Naive B cell (primary cell): Measurements from ENCODE around the gene TNK2. TPM values are rescaled to one million over a fixed set of nuclear protein-coding genes. Genes with fewer than 3 reads are reported as not detected.
"Not testable (repeated sequence)": the region's sequence is repeated elsewhere in the genome, so short reads cannot be mapped to it uniquely, and the experiment has no call there.

Experiments used
- ATAC-seq, 2 donors: fragments of 150-1000 bp; cut with Tn5 transposase; 2 replicates each; pipeline ENCODE4 v1.10.0; 2021; ENCODE audit warnings: low read depth in 2 of 2, mild to moderate bottlenecking in 2 of 2, moderate library complexity in 2 of 2
- DNase-seq: peaks from one replicate; pipeline ENCODE4 v3.0.0; 2022
- H3K27ac Mint-ChIP-seq, 6 donors: one replicate each; pipeline ENCODE4 v1.8.0; 2020 to 2022; ENCODE audit warnings: mild to moderate bottlenecking in 6 of 6, mixed read lengths in 6 of 6, moderate library complexity in 5 of 6, inconsistent platforms in 2 of 6
- H3K27me3 Mint-ChIP-seq, 3 donors: one replicate each; pipeline ENCODE4 v1.8.0; 2021 to 2022; ENCODE audit warnings: mixed read lengths in 3 of 3, mild to moderate bottlenecking in 1 of 3
- H3K36me3 Mint-ChIP-seq, 2 donors: one replicate each; pipeline ENCODE4 v1.8.0; 2020 to 2022; ENCODE audit warnings: mixed read lengths in 2 of 2, inconsistent platforms in 1 of 2, mild to moderate bottlenecking in 1 of 2
- H3K4me1 Mint-ChIP-seq, 3 donors: one replicate each; pipeline ENCODE4 v1.8.0; 2020 to 2022; ENCODE audit warnings: mixed read lengths in 3 of 3, inconsistent platforms in 1 of 3, mild to moderate bottlenecking in 1 of 3, moderate library complexity in 1 of 3
- H3K4me3 Mint-ChIP-seq, 8 donors: one replicate each; pipeline ENCODE4 v1.8.0; 2020 to 2022; ENCODE audit warnings: mild to moderate bottlenecking in 8 of 8, mixed read lengths in 8 of 8, moderate library complexity in 8 of 8, inconsistent platforms in 2 of 8
- H3K9me3 Mint-ChIP-seq, 7 donors: one replicate each; pipeline ENCODE4 v1.8.0; 2020 to 2022; ENCODE audit warnings: mixed read lengths in 7 of 7, mild to moderate bottlenecking in 5 of 7, inconsistent platforms in 2 of 7, moderate library complexity in 1 of 7
- polyA plus RNA-seq, 6 donors: library from polyadenylated mRNA; unstranded; fragments of 300-500 nt; fragmentation: Illumina TruSeq; gene quantifications; one replicate each; pipeline ENCODE4 v1.2.3, GENCODE V29; 2021; ENCODE audit warnings: low read depth in 6 of 6

TNK2 gene
- polyA plus RNA-seq, result 1 to 10 TPM; 1.1 to 4.8 (median 2.3) TPM

DNA sequence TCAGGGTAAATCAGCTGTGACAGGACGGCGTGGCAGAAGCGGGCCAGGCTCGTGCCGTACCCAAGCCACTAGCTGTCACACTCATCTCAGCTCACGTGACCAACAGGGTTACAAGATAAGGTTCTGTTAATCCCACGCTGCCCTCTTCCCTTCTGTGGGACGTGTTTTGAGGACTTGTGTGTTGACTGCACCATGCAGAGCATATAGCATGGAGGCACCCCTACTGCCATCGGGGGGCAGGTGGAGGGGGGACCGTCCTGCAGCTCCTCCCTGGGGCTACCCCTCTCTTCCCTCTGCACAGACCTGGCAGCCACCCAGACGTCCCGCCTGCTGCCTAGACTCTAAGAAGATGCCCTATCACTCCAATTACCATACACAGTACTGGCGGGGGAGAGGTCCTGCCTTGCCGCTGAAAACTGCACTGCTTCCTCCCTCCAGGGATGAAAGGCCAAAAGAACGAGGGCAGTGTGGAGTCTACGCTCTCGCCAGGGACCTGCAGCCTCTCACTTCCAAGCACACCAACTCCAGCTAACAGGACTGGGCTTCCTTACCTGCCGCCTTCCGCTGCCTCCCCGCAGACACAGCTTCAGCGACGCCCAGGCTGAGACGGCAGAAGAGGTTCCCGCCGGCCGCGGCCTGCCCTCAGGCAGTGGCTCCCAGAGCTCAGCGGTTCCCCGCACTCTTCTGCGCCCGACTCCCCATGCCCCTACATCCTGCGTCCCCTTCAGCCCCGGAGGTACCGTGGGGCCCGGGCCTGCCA lies at the start of gene TNK2:
TNK2 (minus strand) TSS at position 618 of the 760 bp plus-strand sequence. CDS start 19,963 bp downstream, outside the sequence.
- ATAC-seq, result peak; percentile 12 to 15
- Mint-ChIP-seq H3K36me3 (no peaks in the 10 kb centered on the region), H3K9me3 (no peaks in the 10 kb centered on the region), H3K27me3 (no peaks in the 10 kb centered on the region), H3K27ac (peak within 1 kb of the TSS; percentile 100), H3K4me1 (peaks cover 39 to 53% (median 53%) of the 10 kb centered on the region in 3 donors), H3K4me3 (peak within 1 kb of the TSS; percentile 91 to 98 (median 95))
- peak; percentile 65 for DNase-seq

DNA sequence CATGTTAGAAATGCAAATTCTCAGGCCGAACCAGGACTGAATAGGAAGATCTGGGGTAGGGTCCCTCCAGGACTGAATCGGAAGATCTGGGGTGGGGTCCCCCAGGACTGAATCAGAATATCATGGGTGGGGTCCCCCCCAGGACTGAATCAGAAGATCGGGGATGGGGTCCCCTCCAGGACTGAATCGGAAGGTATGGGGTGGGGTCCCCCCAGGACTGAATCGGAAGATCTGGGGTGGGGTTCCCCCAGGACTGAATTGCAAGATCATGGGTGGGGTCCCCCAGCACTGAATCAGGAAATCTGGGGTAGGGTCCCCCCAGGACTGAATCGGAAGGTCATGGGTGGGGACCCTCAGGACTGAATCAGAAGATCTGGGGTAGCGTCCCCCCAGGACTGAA lies 48.2 kb upstream of the TNK2 start:
- ATAC-seq, result no peak
- peak overlapping the region in 3 of 8 donors; percentile 33 to 92 (median 45) for H3K4me3 Mint-ChIP-seq
- DNase-seq, result no peak
- peaks cover 6 to 11% of the 10 kb centered on the region in 2 donors for H3K36me3 Mint-ChIP-seq
- peaks cover 0 to 5% (median 0%) of the 10 kb centered on the region in 7 donors for H3K9me3 Mint-ChIP-seq
- H3K27me3 Mint-ChIP-seq, result no peaks in the 10 kb centered on the region
- H3K27ac Mint-ChIP-seq, result peak overlapping the region in 1 of 6 donors; percentile 14
- peaks cover 10 to 23% (median 14%) of the 10 kb centered on the region in 3 donors for H3K4me1 Mint-ChIP-seq

DNA sequence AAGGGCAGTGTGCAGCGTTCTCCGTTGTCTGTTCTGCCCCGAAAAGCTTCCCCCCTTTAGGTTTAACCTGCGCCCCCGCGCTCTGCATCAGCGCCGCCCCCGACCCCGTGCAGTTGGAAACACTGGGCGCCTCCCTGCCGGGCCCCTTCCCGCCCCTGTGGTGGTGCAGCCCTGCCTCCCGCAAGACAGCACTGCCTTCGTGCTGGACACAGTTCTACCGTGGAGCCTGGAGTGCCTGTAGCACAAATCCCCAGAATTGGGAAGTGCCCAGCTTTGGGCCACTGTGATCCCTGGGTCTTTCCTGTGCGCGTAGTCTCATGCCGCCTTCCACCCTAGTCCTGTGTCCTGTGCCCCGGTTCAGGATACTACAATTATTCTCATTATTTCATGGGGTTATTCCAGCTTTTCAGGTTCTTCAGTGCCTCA lies 47.1 kb upstream of the TNK2 start:
- not testable (repeated sequence) for H3K27me3 Mint-ChIP-seq, DNase-seq, H3K36me3 Mint-ChIP-seq, ATAC-seq, H3K9me3 Mint-ChIP-seq
- Mint-ChIP-seq H3K4me3 (peak overlapping the region; percentile 48 to 92 (median 76)), H3K4me1 (peaks cover 0 to 20% (median 6%) of the 10 kb centered on the region in 3 donors), H3K27ac (peak overlapping the region in 5 of 6 donors; percentile 54 to 90 (median 81))

DNA sequence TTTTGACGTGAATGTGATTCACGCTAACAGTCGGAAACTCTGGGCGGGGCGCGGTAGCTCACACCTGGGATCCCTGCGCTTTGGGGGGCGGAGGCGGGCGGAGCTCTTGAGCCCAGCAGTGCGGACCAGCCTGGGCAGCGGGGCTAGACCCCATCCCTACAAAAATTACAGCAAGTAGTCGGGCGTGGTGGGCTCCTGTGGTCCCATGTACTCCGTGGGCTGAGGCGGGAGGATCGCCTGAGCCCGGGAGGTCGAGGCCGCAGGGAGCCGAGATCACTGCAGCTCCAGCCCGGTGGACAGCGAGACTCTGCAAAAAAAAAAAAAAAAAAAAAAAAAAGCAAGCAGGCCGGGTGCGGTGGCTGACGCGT lies 46.4 kb upstream of the TNK2 start:
- H3K9me3 Mint-ChIP-seq, H3K27me3 Mint-ChIP-seq, H3K36me3 Mint-ChIP-seq: not testable (repeated sequence)
- H3K27ac Mint-ChIP-seq, result peak overlapping the region in 4 of 6 donors; percentile 41 to 95 (median 73)
- peaks cover 0 to 19% (median 6%) of the 10 kb centered on the region in 3 donors for H3K4me1 Mint-ChIP-seq
- DNase-seq (peak; percentile 55), ATAC-seq (peak; percentile 56 to 59)
- H3K4me3 Mint-ChIP-seq, result peak overlapping the region; percentile 59 to 94 (median 82)

DNA sequence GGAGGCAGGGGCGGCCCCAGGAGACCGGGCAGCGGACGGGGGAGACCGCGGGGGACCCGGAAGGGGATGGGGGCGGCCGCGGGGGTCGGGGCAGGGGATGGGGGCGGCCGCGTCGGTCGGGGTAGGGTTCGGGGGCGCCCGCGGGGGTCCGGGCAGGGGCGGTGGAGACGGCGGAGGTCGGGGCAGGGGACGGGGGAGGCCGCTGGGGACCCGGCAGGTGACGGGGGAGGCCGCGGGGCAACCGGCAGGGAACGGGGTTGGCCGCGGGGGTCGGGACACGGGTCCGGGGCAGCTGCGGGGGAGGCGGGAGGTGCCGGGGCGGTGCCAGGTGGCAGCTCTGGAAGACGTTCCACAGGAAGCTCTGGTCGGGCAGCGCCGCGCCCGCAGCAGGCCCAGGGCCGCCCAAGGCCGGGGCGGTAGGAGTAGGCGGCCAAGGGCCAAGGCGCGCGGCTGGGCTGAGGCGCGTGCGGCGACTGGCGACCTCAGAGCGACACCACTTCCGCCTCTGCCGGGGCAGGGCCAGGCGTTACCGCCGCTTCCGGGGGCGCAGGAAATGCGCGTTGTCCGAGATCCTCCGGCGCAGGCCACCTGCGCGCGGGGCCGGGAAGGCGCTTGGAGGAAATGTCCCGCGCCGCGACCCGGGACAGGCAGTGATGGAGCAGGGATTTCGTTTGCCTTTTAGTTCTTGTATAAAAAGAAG lies 45.9 kb upstream of the TNK2 start:
- DNase-seq, result peak; percentile 78
- H3K36me3 Mint-ChIP-seq, H3K27me3 Mint-ChIP-seq, H3K9me3 Mint-ChIP-seq: not testable (repeated sequence)
- ATAC-seq, result peak; percentile 92 to 94
- Mint-ChIP-seq H3K27ac (peak overlapping the region in 4 of 6 donors; percentile 41 to 95 (median 70)), H3K4me3 (peak overlapping the region; percentile 59 to 94 (median 82)), H3K4me1 (peaks cover 0 to 18% (median 4%) of the 10 kb centered on the region in 3 donors)

DNA sequence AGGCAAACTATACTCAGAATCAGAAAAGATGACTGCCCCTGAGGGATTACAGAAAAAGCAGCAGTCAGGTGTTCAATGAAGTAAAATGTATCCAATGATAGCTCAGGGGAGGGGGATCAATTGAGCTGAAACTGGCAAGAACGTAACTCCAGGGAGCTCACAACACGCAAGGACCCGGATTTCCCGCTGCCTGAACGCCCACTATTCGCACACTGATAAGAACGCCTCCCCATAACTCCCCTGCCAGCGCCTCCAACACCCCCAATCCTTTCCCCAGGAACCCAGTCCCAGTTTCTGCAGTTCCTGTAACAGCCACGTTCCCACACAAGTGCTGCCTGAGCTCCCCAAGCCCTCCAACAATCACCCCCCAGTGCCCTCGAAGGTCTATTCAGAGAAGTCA lies 44.2 kb upstream of the TNK2 start:
- H3K27me3 Mint-ChIP-seq, H3K36me3 Mint-ChIP-seq, DNase-seq, H3K27ac Mint-ChIP-seq, ATAC-seq, H3K9me3 Mint-ChIP-seq: not testable (repeated sequence)
- H3K4me1 Mint-ChIP-seq, result peaks cover 0 to 13% (median 0%) of the 10 kb centered on the region in 3 donors
- peak overlapping the region in 3 of 8 donors; percentile 20 to 71 (median 69) for H3K4me3 Mint-ChIP-seq

DNA sequence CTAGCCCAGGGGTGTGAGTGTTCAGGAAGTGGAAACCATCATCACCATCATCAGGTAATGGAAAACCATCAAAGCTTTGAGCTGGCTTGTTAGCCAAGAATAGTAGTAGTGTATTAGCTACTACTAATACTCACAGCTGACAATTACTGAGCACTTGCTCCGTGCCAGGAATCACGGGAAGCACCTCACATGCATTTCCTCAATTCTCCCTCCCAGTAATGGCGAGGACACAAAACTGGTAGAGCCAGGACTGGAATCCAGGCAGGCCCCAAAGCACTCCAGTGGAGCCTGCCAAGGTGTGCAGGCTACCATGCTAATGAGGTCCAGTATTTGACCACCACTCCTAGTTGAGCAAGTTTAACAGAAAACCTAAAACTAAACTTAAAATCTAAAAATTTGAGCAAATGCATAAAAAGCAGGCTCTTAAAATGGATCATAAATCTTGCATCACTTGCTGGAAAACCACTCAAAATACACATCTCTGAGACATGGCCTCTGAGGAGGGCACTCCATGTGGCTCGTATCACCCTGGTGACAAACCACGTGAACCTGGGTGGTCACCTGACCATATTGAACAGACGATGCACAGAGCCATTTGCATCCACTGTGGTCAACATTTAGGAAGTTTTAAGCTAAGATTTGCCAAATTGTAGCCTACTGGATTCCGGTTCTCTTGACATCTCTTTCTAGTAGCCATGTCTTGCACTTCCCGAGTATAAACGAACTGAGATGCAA lies 43.3 kb upstream of the TNK2 start:
- not testable (repeated sequence) for H3K27me3 Mint-ChIP-seq, H3K36me3 Mint-ChIP-seq, H3K9me3 Mint-ChIP-seq, ATAC-seq, DNase-seq
- H3K27ac Mint-ChIP-seq, result peak overlapping the region in 1 of 6 donors; percentile 79
- peak overlapping the region in 3 of 8 donors; percentile 22 to 71 (median 69) for H3K4me3 Mint-ChIP-seq
- peaks cover 0 to 13% (median 0%) of the 10 kb centered on the region in 3 donors for H3K4me1 Mint-ChIP-seq

DNA sequence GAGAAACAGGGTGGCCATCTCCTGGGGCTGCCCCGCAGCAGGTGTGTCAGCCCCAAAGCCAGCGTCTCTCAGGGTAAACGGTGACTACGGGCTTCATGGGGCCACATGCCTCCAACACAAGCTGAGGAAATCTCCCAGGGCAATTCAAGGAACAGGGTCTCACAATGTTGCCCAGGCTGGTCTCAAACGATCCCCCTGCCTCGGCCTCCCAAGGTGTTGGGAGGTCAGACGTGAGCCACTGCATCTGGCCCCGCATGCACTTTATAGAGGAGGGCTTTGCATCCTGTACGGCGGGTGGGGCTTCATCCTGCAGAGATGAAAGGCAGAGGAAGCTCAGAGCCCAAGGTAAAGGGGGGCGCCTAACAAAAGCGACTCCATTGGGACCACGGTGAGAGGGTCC lies 42.4 kb upstream of the TNK2 start:
- H3K27me3 Mint-ChIP-seq, H3K9me3 Mint-ChIP-seq, H3K27ac Mint-ChIP-seq, ATAC-seq, DNase-seq, H3K36me3 Mint-ChIP-seq: not testable (repeated sequence)
- Mint-ChIP-seq H3K4me1 (peaks cover 0 to 13% (median 0%) of the 10 kb centered on the region in 3 donors), H3K4me3 (peak overlapping the region in 1 of 8 donors; percentile 68)

DNA sequence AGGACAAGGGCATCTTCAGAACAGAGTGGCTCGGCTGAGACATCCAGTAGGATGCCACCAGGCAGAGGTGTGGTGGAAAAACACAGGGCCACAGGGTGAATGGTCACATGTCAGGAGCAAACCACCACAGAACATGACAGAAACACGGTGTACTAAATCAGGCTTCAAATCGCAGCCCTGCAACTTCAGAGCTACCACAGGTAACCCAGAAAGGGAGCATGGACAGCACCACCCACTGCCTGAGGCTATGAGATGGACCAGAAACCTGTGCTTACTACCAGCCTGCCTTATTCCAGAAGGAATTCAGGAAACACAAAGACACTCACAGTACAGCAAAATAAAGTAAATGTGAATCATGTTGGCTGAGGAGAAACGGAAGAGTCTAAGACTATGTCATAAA lies 41.8 kb upstream of the TNK2 start:
- ATAC-seq, H3K27me3 Mint-ChIP-seq, DNase-seq, H3K9me3 Mint-ChIP-seq, H3K36me3 Mint-ChIP-seq, H3K4me1 Mint-ChIP-seq: not testable (repeated sequence)
- Mint-ChIP-seq H3K4me3 (peak overlapping the region in 1 of 8 donors; percentile 68), H3K27ac (peak overlapping the region in 1 of 6 donors; percentile 26)

DNA sequence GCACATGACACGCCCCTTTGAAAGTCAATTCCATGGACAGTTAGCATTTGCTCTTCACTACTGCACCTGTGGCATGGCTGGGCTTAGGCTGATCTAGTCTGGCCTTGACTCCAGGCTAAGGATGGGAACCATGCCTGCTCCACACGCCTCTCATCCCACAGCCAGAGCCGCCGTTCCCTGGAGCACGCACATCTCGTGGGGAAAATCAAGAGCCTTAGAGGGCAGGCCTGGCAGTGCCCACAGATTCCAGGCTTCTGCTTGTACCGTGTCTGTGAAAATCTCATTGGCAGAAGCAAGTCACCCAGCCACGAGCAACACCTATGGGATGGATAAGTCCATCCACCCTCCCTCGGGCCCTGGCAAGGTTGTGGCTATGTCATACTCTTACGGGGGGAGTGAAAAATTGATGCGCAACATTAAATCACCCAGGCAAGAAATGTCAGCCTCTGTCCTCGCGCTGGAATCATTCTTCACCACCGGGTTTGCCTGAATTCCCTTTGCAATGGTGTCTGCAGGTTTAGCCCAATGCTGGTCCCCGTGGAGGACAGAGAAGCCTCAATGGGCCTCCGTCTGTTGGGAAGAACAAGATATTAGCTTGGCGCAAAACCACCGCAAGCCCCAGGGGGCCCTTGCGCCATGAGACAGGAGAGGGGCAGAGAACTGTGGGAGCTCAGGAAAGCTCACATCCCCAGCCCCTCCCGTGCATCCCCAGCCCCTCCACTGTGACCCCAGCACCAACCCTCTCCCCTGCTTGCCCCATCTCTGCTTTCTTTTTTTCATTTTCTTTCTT lies 38.8 kb upstream of the TNK2 start:
- not testable (repeated sequence) for ATAC-seq, H3K27me3 Mint-ChIP-seq, H3K9me3 Mint-ChIP-seq, H3K4me3 Mint-ChIP-seq, H3K27ac Mint-ChIP-seq, DNase-seq
- H3K36me3 Mint-ChIP-seq, result peaks cover 0 to 35% of the 10 kb centered on the region in 2 donors
- H3K4me1 Mint-ChIP-seq, result peaks cover 16 to 26% (median 22%) of the 10 kb centered on the region in 3 donors

DNA sequence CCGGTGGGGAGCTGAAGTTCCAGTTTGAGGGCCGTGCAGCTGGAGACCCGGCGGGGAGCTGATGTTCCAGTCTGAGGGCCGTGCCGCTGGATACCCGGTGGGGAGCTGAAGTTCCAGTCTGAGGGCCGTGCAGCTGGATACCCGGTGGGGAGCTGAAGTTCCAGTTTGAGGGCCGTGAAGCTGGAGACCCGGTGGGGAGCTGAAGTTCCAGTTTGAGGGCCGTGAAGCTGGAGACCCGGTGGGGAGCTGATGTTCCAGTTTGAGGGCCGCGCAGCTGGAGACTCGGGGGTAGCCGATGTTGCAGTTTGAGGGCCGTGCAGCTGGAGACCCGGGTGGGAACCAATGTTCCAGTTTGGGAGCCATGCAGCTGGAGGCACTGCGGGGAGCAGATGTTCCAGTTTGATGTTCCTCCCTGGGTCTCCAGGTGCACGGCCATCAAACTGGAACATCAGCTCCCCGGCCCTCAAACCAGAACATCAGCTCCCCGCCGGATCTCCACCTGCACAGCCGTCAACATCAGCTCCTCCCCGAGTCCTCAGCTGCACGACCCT lies 33.0 kb upstream of the TNK2 start:
- H3K9me3 Mint-ChIP-seq, DNase-seq, H3K4me3 Mint-ChIP-seq, ATAC-seq, H3K27me3 Mint-ChIP-seq: not testable (repeated sequence)
- Mint-ChIP-seq H3K36me3 (peaks cover 0 to 47% of the 10 kb centered on the region in 2 donors), H3K27ac (peak overlapping the region in 1 of 6 donors; percentile 64), H3K4me1 (peaks cover 13 to 32% (median 27%) of the 10 kb centered on the region in 3 donors)

DNA sequence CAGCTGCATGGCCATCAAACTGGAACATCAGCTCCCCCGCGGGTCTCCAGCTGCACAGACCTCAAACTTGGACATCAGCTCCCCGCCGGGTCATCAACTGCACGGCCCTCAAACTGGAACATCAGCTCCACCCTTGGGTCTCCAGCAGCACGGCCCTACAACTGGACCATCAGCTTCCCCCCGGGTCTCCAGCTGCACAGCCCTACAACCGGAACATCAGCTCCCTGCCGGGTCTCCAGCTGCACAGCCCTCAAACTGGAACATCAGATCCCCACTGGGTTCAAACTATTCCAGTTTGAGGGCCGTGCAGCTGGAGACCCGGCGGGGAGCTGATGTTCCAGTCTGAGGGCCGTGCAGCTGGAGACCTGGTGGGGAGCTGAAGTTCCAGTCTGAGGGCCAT lies 32.5 kb upstream of the TNK2 start:
- Mint-ChIP-seq H3K27ac (peak overlapping the region in 1 of 6 donors; percentile 56), H3K4me1 (peaks cover 17 to 32% (median 27%) of the 10 kb centered on the region in 3 donors), H3K36me3 (peaks cover 0 to 47% of the 10 kb centered on the region in 2 donors)
- not testable (repeated sequence) for H3K9me3 Mint-ChIP-seq, ATAC-seq, DNase-seq, H3K4me3 Mint-ChIP-seq, H3K27me3 Mint-ChIP-seq
